Natural killer cell (primary cell): ENCODE measurements around the gene BHLHE41. TPM values are rescaled to one million over a fixed set of nuclear protein-coding genes. Genes with fewer than 3 reads are reported as not detected.

ENCODE experiments used
- ATAC-seq, 3 donors: fragments of 150-1000 bp in 2 of 3; fragments of 200-7000 bp in 1 of 3; cut with Tn5 transposase; 1 replicate in 1 of 3; 2 replicates in 2 of 3; pipeline ENCODE4 v1.10.0; 2021; ENCODE audit warnings: mild to moderate bottlenecking in 2 of 3, moderate library complexity in 2 of 3
- DNase-seq, 2 donors: peaks; one replicate each; pipeline versions ENCODE4 v3.0.0 to v3.0.0-alpha.2; 2013 to 2021; ENCODE audit warnings: mixed read lengths in 1 of 2
- H3K27ac ChIP-seq: one replicate; pipeline ENCODE4 v1.5.1; 2013; ENCODE audit warnings: mild to moderate bottlenecking, low read length
- H3K27me3 ChIP-seq: one replicate; pipeline ENCODE4 v1.6.1; 2013; ENCODE audit warnings: low read length; ENCODE audit not compliant: control insufficient read depth, insufficient read depth
- H3K36me3 ChIP-seq: one replicate; pipeline ENCODE4 v1.6.1; 2013; ENCODE audit warnings: low read length; ENCODE audit not compliant: control insufficient read depth, insufficient read depth
- H3K4me1 ChIP-seq: one replicate; pipeline ENCODE4 v1.6.1; 2013; ENCODE audit warnings: low read length; ENCODE audit not compliant: control insufficient read depth, insufficient read depth
- H3K4me3 ChIP-seq: one replicate; pipeline ENCODE4 v1.5.1; 2013; ENCODE audit warnings: low read length
- H3K9me3 ChIP-seq: one replicate; pipeline ENCODE4 v1.6.1; 2013; ENCODE audit warnings: low read length; ENCODE audit not compliant: control insufficient read depth, insufficient read depth
- H3K27ac Mint-ChIP-seq, 2 donors: one replicate each; pipeline ENCODE4 v1.8.0; 2022; ENCODE audit warnings: mild to moderate bottlenecking in 2 of 2, mixed read lengths in 2 of 2, moderate library complexity in 1 of 2
- H3K27me3 Mint-ChIP-seq, 2 donors: one replicate each; pipeline ENCODE4 v1.8.0; 2022; ENCODE audit warnings: low read depth in 2 of 2, mixed read lengths in 2 of 2
- H3K36me3 Mint-ChIP-seq: one replicate; pipeline ENCODE4 v1.8.0; 2022; ENCODE audit warnings: mixed read lengths
- H3K4me1 Mint-ChIP-seq, 2 donors: one replicate each; pipeline ENCODE4 v1.8.0; 2022; ENCODE audit warnings: mixed read lengths in 2 of 2
- H3K4me3 Mint-ChIP-seq: one replicate; pipeline ENCODE4 v1.8.0; 2022; ENCODE audit warnings: mild to moderate bottlenecking, moderate library complexity, mixed read lengths
- H3K9me3 Mint-ChIP-seq, 2 donors: one replicate each; pipeline ENCODE4 v1.8.0; 2022; ENCODE audit warnings: mixed read lengths in 2 of 2
- WGBS: methylation state at CpG from one replicate; pipeline ENCODE4 v1.1.7; 2013; ENCODE audit warnings: missing lambda C conversion rate; ENCODE audit not compliant: insufficient coverage; 5-methylcytosine and 5-hydroxymethylcytosine counted together
- intact Hi-C: fragments of 100-400 bp; cut with micrococcal nuclease; formaldehyde crosslinking; loops from one replicate; pipeline ENCODE4 v1.14.2; 2022
- total RNA-seq, 4 donors: library from RNA; stranded (reverse); fragments of 120-200 nt in 1 of 4; gene quantifications; one replicate each; pipeline versions ENCODE4 v1.2.3 to v1.2.4, GENCODE V29; 2013 to 2022
- TF ChIP-seq, protein P1 (sequence below): fragments of 200-600 bp; IDR thresholded peaks from one replicate; pipeline ENCODE4 v1.8.0; 2022; ENCODE audit warnings: antibody characterized with exemption

Gene BHLHE41
- total RNA-seq, 3 donors from 2014 or later (not counting 1 experiment from before 2014, with no cell fraction given) = 0.09 to 3.7 TPM; not detected in 1

DNA sequence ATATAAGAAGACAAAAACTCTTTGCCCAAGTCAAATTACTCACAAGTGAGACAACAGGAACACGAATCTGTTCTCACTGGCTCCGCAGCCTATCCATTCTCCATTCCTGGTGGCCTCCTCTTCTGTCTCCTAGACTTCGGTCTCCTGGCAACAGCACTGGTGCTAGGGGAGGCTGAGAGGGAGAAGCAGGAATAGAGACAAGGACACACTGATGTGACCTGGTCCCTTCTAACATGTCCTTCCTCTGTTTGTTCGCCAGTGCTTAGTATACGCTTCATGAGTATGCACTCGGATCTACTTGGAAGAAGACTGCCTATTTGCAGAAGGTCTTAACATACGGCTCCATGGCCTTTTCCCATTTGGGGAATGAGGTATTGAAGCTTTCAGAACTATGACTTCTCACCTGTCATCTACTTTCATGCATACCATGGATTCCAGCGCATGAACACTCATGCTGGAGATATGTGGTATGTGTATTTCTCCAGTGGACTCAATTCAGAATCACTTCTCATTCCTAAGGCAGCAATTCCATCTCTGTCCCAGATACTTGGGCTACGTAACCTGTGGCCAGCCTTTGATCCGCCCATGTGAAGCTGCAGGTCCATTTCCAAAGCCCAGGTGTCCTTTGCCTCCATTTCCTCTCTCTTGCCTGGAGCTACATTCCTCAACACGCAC is 33.9 kb downstream of the BHLHE41 start:
- Histone ChIP-seq H3K27ac (no peak overlapping the region), H3K27me3 (no peaks in the 10 kb centered on the region), H3K9me3 (no peaks in the 10 kb centered on the region), H3K4me3 (no peak overlapping the region), H3K4me1 (no peaks in the 10 kb centered on the region), H3K36me3 (no peaks in the 10 kb centered on the region)
- Mint-ChIP-seq H3K36me3 (no peaks in the 10 kb centered on the region), H3K4me1 (no peaks in the 10 kb centered on the region), H3K27me3 (peaks cover 0 to 3% of the 10 kb centered on the region in 2 donors), H3K27ac (no peak overlapping the region), H3K9me3 (no peaks in the 10 kb centered on the region), H3K4me3 (no peak overlapping the region)
- 79% methylated on average over 10 of the region's 11 CpGs for WGBS
- TF ChIP-seq, protein P1, sequence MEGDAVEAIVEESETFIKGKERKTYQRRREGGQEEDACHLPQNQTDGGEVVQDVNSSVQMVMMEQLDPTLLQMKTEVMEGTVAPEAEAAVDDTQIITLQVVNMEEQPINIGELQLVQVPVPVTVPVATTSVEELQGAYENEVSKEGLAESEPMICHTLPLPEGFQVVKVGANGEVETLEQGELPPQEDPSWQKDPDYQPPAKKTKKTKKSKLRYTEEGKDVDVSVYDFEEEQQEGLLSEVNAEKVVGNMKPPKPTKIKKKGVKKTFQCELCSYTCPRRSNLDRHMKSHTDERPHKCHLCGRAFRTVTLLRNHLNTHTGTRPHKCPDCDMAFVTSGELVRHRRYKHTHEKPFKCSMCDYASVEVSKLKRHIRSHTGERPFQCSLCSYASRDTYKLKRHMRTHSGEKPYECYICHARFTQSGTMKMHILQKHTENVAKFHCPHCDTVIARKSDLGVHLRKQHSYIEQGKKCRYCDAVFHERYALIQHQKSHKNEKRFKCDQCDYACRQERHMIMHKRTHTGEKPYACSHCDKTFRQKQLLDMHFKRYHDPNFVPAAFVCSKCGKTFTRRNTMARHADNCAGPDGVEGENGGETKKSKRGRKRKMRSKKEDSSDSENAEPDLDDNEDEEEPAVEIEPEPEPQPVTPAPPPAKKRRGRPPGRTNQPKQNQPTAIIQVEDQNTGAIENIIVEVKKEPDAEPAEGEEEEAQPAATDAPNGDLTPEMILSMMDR = no peak
- intact Hi-C loops = loop anchor here (10.0 kb wide), 1 partner anchor 794 kb away; no protein-coding TSS in a partner anchor
- no peak for DNase-seq
- no peak for ATAC-seq

DNA sequence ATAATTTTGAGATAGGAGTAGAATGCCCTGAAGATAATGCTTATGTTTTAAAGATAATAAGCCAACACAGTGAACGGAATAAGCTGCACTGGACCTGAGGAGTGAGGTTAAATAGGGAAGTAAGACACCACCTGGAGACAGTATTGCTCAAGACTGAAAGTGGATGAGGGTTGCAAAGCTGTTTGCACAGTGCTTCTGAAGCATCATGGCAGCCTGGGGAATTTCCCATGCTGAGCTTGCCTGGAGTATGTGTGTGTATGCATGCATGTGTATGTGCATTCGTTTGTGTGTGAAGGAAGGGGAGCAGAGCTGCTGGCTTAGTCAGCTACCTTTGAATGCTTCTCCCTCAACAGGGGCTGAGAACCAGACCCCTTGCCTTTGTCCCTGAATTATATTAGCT is 35.8 kb downstream of the BHLHE41 start:
- ATAC-seq = no peak
- H3K4me3 Mint-ChIP-seq = no peak overlapping the region
- no peaks in the 10 kb centered on the region for H3K4me1 ChIP-seq
- H3K9me3 Mint-ChIP-seq = no peaks in the 10 kb centered on the region
- TF ChIP-seq, protein P1 = no peak
- H3K27me3 ChIP-seq = no peaks in the 10 kb centered on the region
- H3K27me3 Mint-ChIP-seq = no peaks in the 10 kb centered on the region
- 31% methylated on average over 2 of the region's 2 CpGs for WGBS
- no peaks in the 10 kb centered on the region for H3K36me3 ChIP-seq
- H3K36me3 Mint-ChIP-seq = no peaks in the 10 kb centered on the region
- no peak overlapping the region for H3K27ac Mint-ChIP-seq
- H3K4me1 Mint-ChIP-seq = no peaks in the 10 kb centered on the region
- H3K9me3 ChIP-seq = no peaks in the 10 kb centered on the region
- DNase-seq = no peak
- H3K27ac ChIP-seq = no peak overlapping the region
- no peak overlapping the region for H3K4me3 ChIP-seq
- intact Hi-C loops = no loop called here

DNA sequence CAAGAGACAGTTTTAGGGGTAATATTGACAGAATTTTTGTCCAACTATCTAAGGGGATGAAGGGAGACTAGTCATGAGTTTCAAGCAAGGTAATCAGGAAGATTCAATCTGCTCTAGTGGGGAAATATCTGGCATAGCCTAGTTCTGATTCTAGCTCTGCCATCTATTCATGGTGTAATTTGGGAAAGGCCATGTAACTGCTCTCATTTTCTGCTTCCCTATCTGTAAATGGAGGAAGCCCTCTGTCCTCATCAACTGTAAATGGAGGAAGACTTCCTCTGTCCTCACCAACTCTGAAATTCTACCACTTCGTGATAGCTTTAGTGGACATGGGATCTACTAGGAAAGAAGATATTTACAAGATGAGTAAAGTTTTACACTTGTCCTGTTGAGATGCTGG is 37.9 kb downstream of the BHLHE41 start:
- Histone ChIP-seq H3K4me3 (no peak overlapping the region), H3K27me3 (no peaks in the 10 kb centered on the region), H3K9me3 (no peaks in the 10 kb centered on the region), H3K27ac (no peak overlapping the region), H3K36me3 (no peaks in the 10 kb centered on the region), H3K4me1 (no peaks in the 10 kb centered on the region)
- intact Hi-C loops = no loop called here
- ATAC-seq = no peak
- TF ChIP-seq, protein P1 = no peak
- no peak overlapping the region for H3K27ac Mint-ChIP-seq
- H3K9me3 Mint-ChIP-seq = no peaks in the 10 kb centered on the region
- no CpG with 5 or more reads among the region's 1 CpG for whole genome bisulfite sequencing
- no peaks in the 10 kb centered on the region for H3K4me1 Mint-ChIP-seq
- H3K4me3 Mint-ChIP-seq = no peak overlapping the region
- H3K36me3 Mint-ChIP-seq = no peaks in the 10 kb centered on the region
- no peak for DNase-seq
- no peaks in the 10 kb centered on the region for H3K27me3 Mint-ChIP-seq

DNA sequence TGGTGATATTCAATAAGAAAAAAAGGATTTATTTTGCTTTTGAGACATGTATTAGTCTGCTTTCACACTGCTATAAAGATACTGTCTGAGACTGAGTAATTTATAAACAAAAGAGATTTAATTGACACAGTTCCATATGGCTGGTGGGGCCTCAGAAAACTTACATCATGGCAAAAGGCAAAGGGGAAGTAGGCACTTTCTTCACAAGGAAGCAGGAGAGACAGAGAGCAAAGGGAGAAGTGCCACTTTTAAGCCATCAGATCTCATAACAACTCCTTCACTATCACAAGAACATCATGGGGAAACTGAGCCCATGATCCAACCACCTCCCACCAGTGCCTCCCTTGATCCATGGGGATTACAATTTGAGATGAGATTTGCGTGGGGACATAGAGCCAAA is 43.9 kb downstream of the BHLHE41 start:
- 83% methylated on average over 1 of the region's 1 CpG for WGBS
- Histone ChIP-seq H3K4me1 (no peaks in the 10 kb centered on the region), H3K4me3 (no peak overlapping the region), H3K9me3 (no peaks in the 10 kb centered on the region), H3K36me3 (no peaks in the 10 kb centered on the region), H3K27me3 (no peaks in the 10 kb centered on the region), H3K27ac (no peak overlapping the region)
- no peak for DNase-seq
- TF ChIP-seq, protein P1 = no peak
- Mint-ChIP-seq H3K27me3 (no peaks in the 10 kb centered on the region), H3K27ac (no peak overlapping the region), H3K36me3 (no peaks in the 10 kb centered on the region), H3K4me3 (no peak overlapping the region), H3K4me1 (no peaks in the 10 kb centered on the region), H3K9me3 (no peaks in the 10 kb centered on the region)
- intact Hi-C loops = no loop called here
- ATAC-seq = no peak
